Suprapubic skin (tissue), 4 donors: Measurements from ENCODE around the gene ITGB4. TPM values are rescaled to one million over a fixed set of nuclear protein-coding genes. Genes with fewer than 3 reads are reported as not detected.

Experiments used
- DNase-seq, 2 donors: peaks; one replicate each; pipeline ENCODE4 v3.0.0-alpha.2; 2019; ENCODE audit warnings: low spot score in 2 of 2
- H3K27ac ChIP-seq: fragments of 200-600 bp; sonication (generic); one replicate; pipeline ENCODE4 v1.5.1; 2019
- H3K27me3 ChIP-seq: fragments of 200-600 bp; sonication (generic); one replicate; pipeline ENCODE4 v1.5.1; 2019
- H3K36me3 ChIP-seq: fragments of 200-600 bp; sonication (generic); one replicate; pipeline ENCODE4 v1.5.1; 2019
- H3K4me1 ChIP-seq: fragments of 200-600 bp; sonication (generic); one replicate; pipeline ENCODE4 v1.5.1; 2019
- H3K4me3 ChIP-seq: fragments of 200-600 bp; sonication (generic); one replicate; pipeline ENCODE4 v1.5.1; 2019; ENCODE audit warnings: mild to moderate bottlenecking
- H3K9me3 ChIP-seq: fragments of 200-600 bp; sonication (generic); one replicate; pipeline ENCODE4 v1.5.1; 2019
- CTCF ChIP-seq, 2 donors: fragments of 200-600 bp in 1 of 2; fragments of 450-650 bp in 1 of 2; sonication (generic) in 1 of 2; IDR thresholded peaks; one replicate each; pipeline ENCODE4 v1.5.1; 2016 to 2019; ENCODE audit warnings: antibody characterized with exemption in 2 of 2, mild to moderate bottlenecking in 1 of 2, moderate library complexity in 1 of 2
- EP300 ChIP-seq: sonication (generic); formaldehyde crosslinking; IDR thresholded peaks from one replicate; pipeline ENCODE4 v1.6.1; 2017; ENCODE audit warnings: antibody characterized with exemption
- POLR2A ChIP-seq, 2 donors: fragments of 450-650 bp; IDR thresholded peaks; one replicate each; pipeline ENCODE4 v1.6.1; 2017; ENCODE audit warnings: antibody characterized with exemption in 2 of 2, mild to moderate bottlenecking in 2 of 2, moderate library complexity in 2 of 2
- POLR2AphosphoS5 ChIP-seq, 3 donors: sonication (generic); formaldehyde crosslinking; IDR thresholded peaks; one replicate each; pipeline ENCODE4 v1.6.1; 2017; ENCODE audit warnings: antibody characterized with exemption in 3 of 3
- WGBS: methylation state at CpG from one replicate; pipeline ENCODE4 v1.1.5; 2018; 5-methylcytosine and 5-hydroxymethylcytosine counted together
- total RNA-seq, 4 donors: library from RNA; depleted of rRNA; stranded (reverse); fragments of >200 nt; gene quantifications; one replicate each; pipeline ENCODE4 v1.1.0, GENCODE V29; 2016

ITGB4 gene
- total RNA-seq, 4 donors from 2014 or later, result 382 to 583 (median 474) TPM

DNA sequence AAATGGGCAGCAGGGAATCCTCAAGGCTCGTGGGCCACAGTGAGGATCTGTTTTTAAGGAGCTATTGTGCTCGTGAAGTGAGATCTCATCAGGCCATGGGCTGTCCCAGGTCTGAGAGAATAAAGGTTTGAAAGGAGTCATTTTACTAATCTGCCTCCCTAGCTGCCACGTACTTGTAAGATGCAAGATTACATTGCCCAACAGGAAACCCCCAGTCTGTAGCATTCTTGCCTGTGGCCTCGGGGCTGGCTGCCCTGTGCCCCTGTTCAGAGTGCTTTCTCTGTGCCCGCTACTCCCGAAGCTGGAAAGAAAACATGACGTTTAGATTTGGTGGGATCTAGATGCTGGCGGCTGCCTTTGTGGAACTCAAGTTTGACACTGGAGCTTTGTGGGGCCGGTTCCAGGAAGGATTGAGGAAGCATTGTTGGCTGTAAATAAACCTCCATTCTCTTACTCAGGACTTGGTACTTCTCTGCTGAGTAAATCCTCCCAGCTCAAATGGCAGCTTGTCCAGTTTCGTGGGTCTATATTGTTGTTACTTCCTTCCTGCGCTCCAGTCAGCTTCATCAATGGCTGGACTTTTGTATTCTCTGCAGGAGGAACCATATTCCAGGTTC is 32.9 kb upstream of the ITGB4 start:
- DNase-seq, result no peak
- 46% methylated on average over 5 of the region's 11 CpGs for WGBS
- Histone ChIP-seq H3K36me3 (no peaks in the 10 kb centered on the region), H3K27me3 (no peaks in the 10 kb centered on the region), H3K9me3 (no peaks in the 10 kb centered on the region), H3K27ac (peak overlapping the region; percentile 97), H3K4me1 (peaks cover 100% of the 10 kb centered on the region), H3K4me3 (peak overlapping the region; percentile 14)
- no peak for TF ChIP-seq POLR2AphosphoS5 (IDR thresholded peaks at IDR 0.05)
- TF ChIP-seq EP300, result no peak
- no peak for TF ChIP-seq CTCF (IDR thresholded peaks at IDR 0.05)
- TF ChIP-seq POLR2A (IDR thresholded peaks at IDR 0.05), result no peak

GRCh38 chr17:75689441-75689873 is 31.8 kb upstream of the ITGB4 start:
- Histone ChIP-seq H3K27me3 (no peaks in the 10 kb centered on the region), H3K4me1 (peaks cover 100% of the 10 kb centered on the region), H3K36me3 (no peaks in the 10 kb centered on the region), H3K4me3 (no peak overlapping the region), H3K9me3 (no peaks in the 10 kb centered on the region), H3K27ac (peak overlapping the region; percentile 97)
- peak in 1 of 2 donors; percentile 68 for DNase-seq
- TF ChIP-seq EP300 (no peak), POLR2A (IDR thresholded peaks at IDR 0.05) (no peak), POLR2AphosphoS5 (IDR thresholded peaks at IDR 0.05) (peak in 1 of 3 donors; percentile 7), CTCF (IDR thresholded peaks at IDR 0.05) (no peak)
- WGBS, result 42% methylated on average over 6 of the region's 6 CpGs

DNA sequence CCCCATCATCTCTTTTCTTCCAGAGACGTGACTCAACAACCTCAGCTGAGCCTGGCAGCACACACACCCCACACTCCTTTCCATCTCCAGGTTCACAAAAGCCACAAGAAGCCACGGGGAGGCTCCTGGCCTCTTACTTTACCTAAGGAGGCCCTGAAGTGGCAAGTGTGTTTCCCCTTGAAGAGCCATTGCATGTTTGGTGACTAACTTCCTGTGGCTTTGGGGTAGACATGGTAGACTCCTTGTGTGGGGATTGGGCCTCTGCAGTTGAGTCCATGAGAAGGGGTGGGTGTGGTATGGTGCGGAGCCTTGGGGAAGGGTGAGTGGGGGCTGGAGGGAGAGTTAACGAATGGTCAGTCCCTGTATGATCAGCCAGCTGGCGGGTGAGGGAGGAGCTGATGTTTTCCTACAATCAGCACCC is 29.9 kb upstream of the ITGB4 start:
- H3K36me3 ChIP-seq, result no peaks in the 10 kb centered on the region
- H3K9me3 ChIP-seq, result no peaks in the 10 kb centered on the region
- DNase-seq, result peak in 1 of 2 donors; percentile 60
- peaks cover 100% of the 10 kb centered on the region for H3K4me1 ChIP-seq
- no peaks in the 10 kb centered on the region for H3K27me3 ChIP-seq
- WGBS, result 71% methylated on average over 5 of the region's 5 CpGs
- peak overlapping the region; percentile 97 for H3K27ac ChIP-seq
- no peak overlapping the region for H3K4me3 ChIP-seq
- TF ChIP-seq EP300 (no peak), POLR2A (IDR thresholded peaks at IDR 0.05) (no peak), POLR2AphosphoS5 (IDR thresholded peaks at IDR 0.05) (no peak), CTCF (IDR thresholded peaks at IDR 0.05) (no peak)

DNA sequence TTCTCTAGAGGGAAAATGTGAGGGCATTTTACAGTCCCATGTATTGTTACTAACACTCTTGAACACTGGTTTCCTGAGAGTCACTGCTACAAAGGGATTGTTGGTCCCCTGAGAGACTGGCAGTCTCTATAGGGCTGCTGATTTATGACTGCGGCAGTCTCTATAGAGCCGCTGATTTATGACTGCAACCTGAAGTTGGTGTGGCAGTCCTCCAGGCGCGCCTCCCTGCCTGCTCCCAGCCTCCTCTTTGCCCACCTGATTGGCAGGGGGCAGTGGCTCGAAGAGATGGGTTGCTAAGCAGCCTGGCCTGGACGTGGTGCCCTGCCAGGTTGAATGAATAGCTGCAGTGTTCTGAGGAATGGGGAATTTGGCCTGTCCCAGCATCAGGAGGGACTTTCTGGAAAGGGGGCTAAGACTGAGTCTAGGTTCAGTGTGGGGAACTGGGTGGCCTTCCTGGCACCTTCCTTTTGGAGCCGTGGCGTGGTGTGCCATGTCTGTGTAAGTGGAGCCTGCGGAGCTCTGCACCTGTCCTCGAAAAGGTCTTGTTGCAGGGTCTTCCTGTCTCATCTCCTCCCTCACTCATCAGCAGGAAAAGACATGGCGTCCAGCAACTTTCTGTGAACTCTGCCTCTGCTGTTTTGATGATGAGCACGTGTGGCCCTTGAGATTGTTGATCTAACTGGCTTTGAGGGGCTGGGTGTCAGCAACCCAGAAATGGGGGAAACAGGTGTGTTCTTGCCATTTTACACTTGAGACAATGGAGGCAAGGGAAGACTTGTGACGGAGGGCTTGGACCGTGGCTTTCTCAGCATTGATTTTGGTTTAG is 29.2 kb upstream of the ITGB4 start:
- Histone ChIP-seq H3K4me3 (no peak overlapping the region), H3K9me3 (no peaks in the 10 kb centered on the region), H3K27ac (peak overlapping the region; percentile 97), H3K27me3 (no peaks in the 10 kb centered on the region), H3K4me1 (peaks cover 100% of the 10 kb centered on the region), H3K36me3 (no peaks in the 10 kb centered on the region)
- DNase-seq, result peak; percentile 49 to 64
- no peak for TF ChIP-seq EP300
- peak in 1 of 3 donors; percentile 31 for TF ChIP-seq POLR2AphosphoS5 (IDR thresholded peaks at IDR 0.05)
- 62% methylated on average over 12 of the region's 14 CpGs for WGBS

DNA sequence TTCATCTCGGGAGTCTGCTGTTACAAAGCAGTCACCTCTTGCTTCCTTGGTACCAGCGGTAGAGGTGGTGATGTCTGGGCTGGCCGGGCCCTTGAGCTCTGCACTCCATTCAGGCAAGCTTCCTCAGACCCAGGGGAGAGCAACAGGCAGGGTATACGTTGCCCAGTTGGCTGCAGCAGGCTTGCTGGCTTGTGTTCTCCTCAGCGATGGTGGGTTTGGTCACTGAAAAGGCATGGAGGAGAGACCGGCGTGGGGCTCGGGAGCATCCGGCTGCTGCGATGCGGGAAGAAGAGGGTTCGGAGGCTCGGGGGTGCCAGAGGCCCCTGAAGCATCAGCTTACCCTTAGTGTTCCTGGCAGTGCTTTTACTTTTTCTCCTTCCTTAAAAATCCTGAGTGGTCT is 28.3 kb upstream of the ITGB4 start:
- Histone ChIP-seq H3K4me3 (no peak overlapping the region), H3K4me1 (peaks cover 100% of the 10 kb centered on the region), H3K36me3 (no peaks in the 10 kb centered on the region), H3K27ac (peak overlapping the region; percentile 97), H3K9me3 (no peaks in the 10 kb centered on the region), H3K27me3 (no peaks in the 10 kb centered on the region)
- peak in 1 of 2 donors; percentile 65 for DNase-seq
- TF ChIP-seq EP300 (no peak), CTCF (IDR thresholded peaks at IDR 0.05) (no peak), POLR2A (IDR thresholded peaks at IDR 0.05) (no peak), POLR2AphosphoS5 (IDR thresholded peaks at IDR 0.05) (no peak)
- WGBS, result 62% methylated on average over 12 of the region's 13 CpGs
